GM21526 (cell line): ENCODE results near the gene LPAR5.

Experiments
- ATAC-seq: cut with Tn5 transposase; IDR thresholded peaks from one replicate; pipeline ENCODE4 v1.9.1; 2021; ENCODE audit warnings: moderate library complexity; ENCODE audit not compliant: unreplicated experiment, low FRiP score

The LPAR5 gene

GRCh38 chr12:6639151-6639801, 3.5 kb upstream of the LPAR5 start:
- ATAC-seq: no peak

GRCh38 chr12:6638305-6638704, 2.5 kb upstream of the LPAR5 start:
- ATAC-seq: no peak

GRCh38 chr12:6635375-6635855, 344 bp downstream of the LPAR5 start:
- no peak for ATAC-seq

GRCh38 chr12:6632026-6632983, 3.5 kb downstream of the LPAR5 start:
- ATAC-seq: peak; percentile 59

GRCh38 chr12:6631549-6631961, 4.2 kb downstream of the LPAR5 start:
- no peak for ATAC-seq

GRCh38 chr12:6630736-6631135, 5.0 kb downstream of the LPAR5 start:
- no peak for ATAC-seq

GRCh38 chr12:6627616-6628015, 8.1 kb downstream of the LPAR5 start:
- no peak for ATAC-seq

GRCh38 chr12:6626654-6627283, 9.0 kb downstream of the LPAR5 start:
- ATAC-seq: no peak

- no peak for ATAC-seq
Observed at GRCh38 chr12:6620885-6621274, 14.9 kb downstream of the LPAR5 start.

- ATAC-seq: no peak
Observed at GRCh38 chr12:6620137-6620884, 15.4 kb downstream of the LPAR5 start.

- no peak for ATAC-seq
Observed at GRCh38 chr12:6618483-6619225, 17.1 kb downstream of the LPAR5 start.

GRCh38 chr12:6615802-6616201, 20.0 kb downstream of the LPAR5 start:
- ATAC-seq: no peak

GRCh38 chr12:6614513-6615172, 21.1 kb downstream of the LPAR5 start:
- ATAC-seq: no peak

- no peak for ATAC-seq
Observed at GRCh38 chr12:6613776-6614512, 21.8 kb downstream of the LPAR5 start.

- no peak for ATAC-seq
Observed at GRCh38 chr12:6613015-6613775, 22.6 kb downstream of the LPAR5 start.

GRCh38 chr12:6612652-6613014, 23.1 kb downstream of the LPAR5 start:
- no peak for ATAC-seq

GRCh38 chr12:6612247-6612646, 23.5 kb downstream of the LPAR5 start:
- ATAC-seq: no peak
